GM12874 (cell line): ENCODE data around the gene ZFYVE28.

Experiments used
- TF ChIP-seq, protein P1 (sequence below): IDR thresholded peaks from 2 replicates; pipeline ENCODE4 v1.5.1; 2011; ENCODE audit warnings: low read depth, mild to moderate bottlenecking, control low read depth, low read length, moderate library complexity; ENCODE audit not compliant: insufficient read depth

Gene ZFYVE28

DNA sequence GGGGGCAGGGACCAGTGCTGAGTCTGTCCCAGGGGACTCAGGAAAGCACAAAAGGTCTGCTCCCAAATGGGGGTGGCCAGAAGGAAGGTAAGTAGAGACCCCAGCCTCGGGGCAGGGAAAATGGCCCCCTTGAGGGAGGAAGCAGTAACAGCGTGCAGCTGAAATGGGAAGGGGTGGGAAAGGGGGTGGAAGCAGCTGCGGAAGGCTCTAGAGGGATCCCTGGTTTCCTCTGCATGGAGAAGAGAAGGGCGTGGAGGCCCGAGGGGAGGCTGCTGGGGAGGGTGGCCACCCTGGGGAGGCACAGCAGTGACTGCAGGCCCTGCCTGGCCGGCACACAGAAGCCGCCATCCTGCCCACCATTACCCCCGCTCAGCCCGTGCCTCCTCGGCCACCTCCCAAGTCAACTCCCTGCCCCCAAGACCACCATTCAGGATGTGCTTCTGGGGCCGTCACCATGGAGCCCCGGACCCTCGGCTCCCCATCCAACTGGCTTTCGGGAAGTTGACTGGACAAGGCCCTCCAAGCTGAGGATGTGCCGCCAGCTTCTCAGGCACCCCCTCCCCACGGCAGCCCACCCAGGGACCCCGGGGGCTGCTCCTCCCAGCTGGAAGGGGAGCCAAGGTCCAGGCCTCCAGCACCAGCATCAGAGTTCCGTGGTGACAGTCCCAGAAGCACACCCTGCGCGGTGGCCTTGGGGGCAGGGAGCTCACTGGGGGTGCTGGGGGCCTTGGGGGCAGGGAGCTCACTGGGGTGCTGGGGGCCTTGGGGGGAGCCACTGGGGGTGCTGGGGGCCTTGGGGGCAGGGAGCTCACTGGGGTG is 23.9 kb upstream of the ZFYVE28 start:
- TF ChIP-seq, protein P1, sequence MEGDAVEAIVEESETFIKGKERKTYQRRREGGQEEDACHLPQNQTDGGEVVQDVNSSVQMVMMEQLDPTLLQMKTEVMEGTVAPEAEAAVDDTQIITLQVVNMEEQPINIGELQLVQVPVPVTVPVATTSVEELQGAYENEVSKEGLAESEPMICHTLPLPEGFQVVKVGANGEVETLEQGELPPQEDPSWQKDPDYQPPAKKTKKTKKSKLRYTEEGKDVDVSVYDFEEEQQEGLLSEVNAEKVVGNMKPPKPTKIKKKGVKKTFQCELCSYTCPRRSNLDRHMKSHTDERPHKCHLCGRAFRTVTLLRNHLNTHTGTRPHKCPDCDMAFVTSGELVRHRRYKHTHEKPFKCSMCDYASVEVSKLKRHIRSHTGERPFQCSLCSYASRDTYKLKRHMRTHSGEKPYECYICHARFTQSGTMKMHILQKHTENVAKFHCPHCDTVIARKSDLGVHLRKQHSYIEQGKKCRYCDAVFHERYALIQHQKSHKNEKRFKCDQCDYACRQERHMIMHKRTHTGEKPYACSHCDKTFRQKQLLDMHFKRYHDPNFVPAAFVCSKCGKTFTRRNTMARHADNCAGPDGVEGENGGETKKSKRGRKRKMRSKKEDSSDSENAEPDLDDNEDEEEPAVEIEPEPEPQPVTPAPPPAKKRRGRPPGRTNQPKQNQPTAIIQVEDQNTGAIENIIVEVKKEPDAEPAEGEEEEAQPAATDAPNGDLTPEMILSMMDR: no peak

DNA sequence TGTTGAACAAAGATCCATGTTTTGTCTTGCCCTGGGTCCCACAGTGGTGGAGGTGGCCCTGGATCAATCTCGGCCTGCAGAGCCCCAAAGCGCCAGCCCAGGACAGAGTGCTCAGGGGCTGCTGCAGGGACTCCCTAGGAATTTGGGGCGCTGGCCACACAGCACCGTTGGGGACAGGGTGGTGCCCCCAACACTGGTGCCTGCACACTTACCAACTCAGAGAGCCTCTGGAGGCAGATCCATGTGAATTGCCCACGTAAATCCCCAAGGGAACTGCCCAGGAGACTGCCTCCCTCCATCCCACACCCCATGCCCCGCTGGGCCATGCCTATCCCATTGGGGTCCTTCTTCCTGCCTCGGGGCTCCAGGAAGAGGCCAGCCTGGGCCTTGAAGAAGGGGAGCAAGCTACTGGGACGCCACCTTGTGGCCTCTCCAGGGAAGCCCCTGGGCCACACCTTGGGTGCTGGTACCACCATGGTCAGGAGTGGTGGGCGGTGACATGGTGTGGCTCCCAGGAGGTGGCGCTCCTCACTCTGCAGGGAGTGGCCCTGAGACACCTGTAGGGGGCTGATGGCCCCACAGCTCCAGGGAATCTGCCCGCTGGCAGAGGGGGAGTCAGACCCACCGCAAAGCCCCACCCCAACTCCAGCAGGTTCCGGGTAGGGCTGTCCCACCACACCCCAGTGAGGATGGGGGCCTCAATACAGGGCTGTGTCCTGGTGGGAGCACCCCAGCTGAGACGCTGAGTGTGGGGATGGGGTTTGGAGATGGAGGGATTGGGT is 23.1 kb upstream of the ZFYVE28 start:
- TF ChIP-seq, protein P1: peak; percentile 96

DNA sequence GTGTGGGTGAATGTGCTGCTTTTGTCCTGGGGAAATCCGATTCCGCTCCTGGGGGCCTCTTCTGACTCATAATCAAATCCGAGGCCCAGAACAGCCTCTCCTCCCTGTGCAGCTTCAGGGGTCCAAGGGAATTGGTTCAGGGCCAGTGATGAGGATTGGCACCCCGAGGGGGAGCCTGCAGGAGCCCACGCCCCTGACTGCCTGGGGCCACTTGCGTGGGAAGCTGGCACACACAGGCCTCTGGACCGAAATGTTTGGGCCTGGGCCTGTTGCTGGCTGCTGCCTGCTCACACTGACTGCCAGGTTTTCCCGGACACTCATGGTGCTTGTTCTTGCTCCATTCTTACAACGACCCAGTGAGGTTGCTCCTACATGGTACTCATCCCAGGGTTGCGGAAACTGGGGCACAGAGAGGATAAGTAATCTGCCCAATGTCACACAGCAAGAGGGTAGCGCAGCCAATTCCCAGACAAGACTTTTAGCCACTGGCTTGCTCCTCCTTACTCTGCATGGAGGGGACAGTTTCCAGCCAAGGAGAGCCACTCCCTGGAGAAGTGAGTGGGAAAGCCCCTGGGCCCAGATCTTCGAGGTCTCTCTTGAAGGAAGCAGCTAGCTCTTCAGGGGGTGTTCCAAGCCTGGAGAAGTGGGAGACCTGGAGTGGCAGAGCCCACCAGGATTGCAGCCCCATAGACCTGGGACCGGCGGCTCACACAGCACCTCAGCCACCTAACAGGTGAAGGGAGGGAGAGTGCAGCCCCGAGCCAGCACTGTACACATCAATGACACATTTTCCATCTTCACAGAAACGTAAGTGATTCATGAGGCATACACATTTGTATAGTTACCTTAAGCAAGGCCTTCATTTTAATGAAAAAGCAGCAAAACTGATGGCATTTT is 20.6 kb upstream of the ZFYVE28 start:
- TF ChIP-seq, protein P1: no peak

DNA sequence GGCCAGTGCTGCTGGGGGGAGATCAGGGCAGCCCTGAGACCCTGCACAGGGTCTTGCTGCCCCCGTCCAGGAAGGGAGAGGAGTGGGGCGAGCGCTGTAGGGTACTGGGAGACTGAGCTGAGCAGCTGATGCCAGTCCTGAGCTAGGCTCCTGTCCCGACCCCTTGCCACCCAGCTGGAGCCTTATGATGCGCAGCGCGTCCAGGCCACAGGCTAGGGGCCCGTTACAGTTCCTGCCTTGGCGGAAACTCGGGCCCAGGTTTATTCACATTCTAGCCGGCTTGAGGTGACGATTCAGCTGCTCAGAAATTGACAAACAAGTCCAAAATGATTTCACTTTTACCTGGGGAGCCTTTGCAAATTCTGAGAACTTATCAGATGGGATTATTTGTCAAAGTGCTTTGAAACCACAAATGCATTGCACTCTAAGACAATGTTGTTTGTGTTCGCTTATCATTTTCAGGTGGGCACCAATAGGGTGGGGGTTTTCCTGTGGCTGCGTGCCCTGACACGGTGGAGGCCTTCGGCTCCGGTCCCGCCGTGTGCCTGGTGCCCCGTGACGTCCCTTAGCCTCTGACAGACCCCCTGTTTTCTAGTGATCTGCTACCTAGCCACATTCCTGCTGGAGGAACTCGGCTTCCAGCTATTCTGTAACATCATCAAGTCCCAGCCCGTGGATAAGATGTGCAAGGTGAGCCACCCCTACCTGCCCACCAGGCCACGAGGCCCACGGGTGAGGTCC is 19.2 kb upstream of the ZFYVE28 start:
- TF ChIP-seq, protein P1: no peak

DNA sequence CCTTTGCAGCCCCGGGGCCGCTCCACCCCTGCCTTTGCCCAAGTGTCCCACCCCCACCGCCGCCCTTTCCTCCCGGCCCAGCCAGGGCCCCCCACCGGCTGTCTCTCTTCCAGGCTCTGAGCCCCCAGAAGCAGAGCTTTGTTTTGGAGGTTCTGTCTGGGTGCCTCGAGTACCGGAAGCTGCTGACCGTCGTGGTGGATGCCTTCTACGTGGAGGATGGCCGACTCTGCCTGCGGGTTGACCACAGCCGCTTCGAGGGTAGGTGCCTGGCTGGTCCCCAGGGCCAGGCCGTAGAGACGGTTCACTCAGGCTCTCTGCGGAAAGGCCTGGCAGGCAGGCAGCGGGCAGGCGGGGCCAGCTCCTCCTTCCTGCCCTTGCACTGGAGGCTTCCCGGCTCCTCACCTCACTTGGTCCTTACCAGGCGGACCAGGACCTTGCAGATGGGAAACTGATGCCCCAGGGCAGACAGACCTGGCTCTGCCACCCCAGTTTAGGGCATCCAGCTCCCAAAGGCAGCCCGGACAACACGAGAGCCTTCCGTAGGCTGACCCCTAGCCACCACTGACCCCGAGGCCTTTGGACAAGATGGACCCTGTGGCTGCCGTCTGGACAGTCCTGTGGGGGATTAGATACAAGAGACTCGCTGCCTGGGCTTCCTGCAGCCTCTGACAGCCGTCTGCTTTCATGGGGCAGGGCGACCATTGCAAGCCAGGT is 18.5 kb upstream of the ZFYVE28 start:
- TF ChIP-seq, protein P1: no peak

DNA sequence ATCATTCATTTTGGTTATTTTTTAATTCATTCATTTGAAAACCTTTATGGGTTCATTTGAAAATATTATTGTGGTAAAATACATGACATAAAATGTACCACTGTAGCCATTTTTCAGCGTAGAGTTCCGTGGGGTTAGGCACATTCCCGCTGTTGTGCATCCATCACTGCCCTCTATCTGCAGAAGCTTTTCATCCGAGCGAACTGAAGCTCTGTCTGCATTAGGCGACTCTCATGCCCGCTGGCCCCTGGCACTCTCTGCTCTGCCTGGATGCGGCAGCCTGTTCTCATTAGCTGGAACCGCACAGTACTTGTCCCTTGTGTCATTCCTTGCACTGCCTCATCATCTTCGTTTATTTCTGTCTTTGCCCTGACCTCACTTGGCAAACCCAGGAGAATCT is 17.9 kb upstream of the ZFYVE28 start:
- TF ChIP-seq, protein P1: 0 out of 2 replicates have a peak, but pooled peaks have one; percentile 2
